HEK293 (cell line): ENCODE data around the gene ZSCAN22.

Experiments used
- CTCF ChIA-PET: fragments of 350-600 bp; formaldehyde crosslinking; extraction: SDS; loops from one replicate; lab custom pipeline; 2021; ENCODE audit warnings: antibody characterized with exemption; lab: Yijun Ruan, JAX
- POLR2A ChIA-PET: fragments of 300-600 bp; formaldehyde crosslinking; extraction: SDS; loops from one replicate; lab custom pipeline; 2020; ENCODE audit warnings: antibody characterized with exemption, inconsistent platforms; lab: Yijun Ruan, JAX
- H3K27ac ChIP-seq: fragments of 200-500 bp; sonication (Bioruptor generic); 2 replicates; pipeline ENCODE4 v1.5.1; 2014; ENCODE audit warnings: low read depth, low read length, control low read depth, inconsistent platforms; ENCODE audit errors: extremely low read depth
- H3K36me3 ChIP-seq, 2 experiments: fragments of 200-500 bp in 1 of 2; sonication (Bioruptor generic) in 1 of 2; 1 replicate in 1 of 2; 2 replicates in 1 of 2; pipeline ENCODE4 v1.5.1; 2014 to 2017; ENCODE audit warnings: inconsistent platforms in 2 of 2, low read length in 2 of 2; ENCODE audit not compliant: control insufficient read depth in 2 of 2, insufficient read depth in 1 of 2
- H3K4me1 ChIP-seq: fragments of 200-500 bp; sonication (Bioruptor generic); 2 replicates; pipeline ENCODE4 v1.5.1; 2014; ENCODE audit warnings: mild to moderate bottlenecking, low read length, inconsistent platforms; ENCODE audit not compliant: control insufficient read depth, insufficient read depth
- H3K4me3 ChIP-seq: 2 replicates; pipeline ENCODE4 v1.5.1; 2011; ENCODE audit warnings: low read depth, mild to moderate bottlenecking, control low read depth, low read length, moderate library complexity
- H3K9me3 ChIP-seq: fragments of 200-500 bp; sonication (Bioruptor generic); 2 replicates; pipeline ENCODE4 v1.5.1; 2014; ENCODE audit warnings: low read depth, low read length, inconsistent platforms; ENCODE audit not compliant: control insufficient read depth, insufficient read depth
- GLI4 ChIP-seq: fragments of 450-650 bp; formaldehyde crosslinking; IDR thresholded peaks from 2 replicates; pipeline ENCODE4 v1.5.1; 2016; ENCODE audit warnings: missing biosample characterization, missing genetic modification characterization
- KLF10 ChIP-seq: fragments of 450-650 bp; IDR thresholded peaks from 2 replicates; pipeline ENCODE4 v1.5.1; 2018; ENCODE audit warnings: missing biosample characterization, mild to moderate bottlenecking, missing genetic modification characterization
- KLF16 ChIP-seq: fragments of 450-650 bp; formaldehyde crosslinking; IDR thresholded peaks from 2 replicates; pipeline ENCODE4 v1.5.1; 2017; ENCODE audit warnings: missing biosample characterization, missing genetic modification characterization
- KLF7 ChIP-seq: fragments of 450-650 bp; formaldehyde crosslinking; IDR thresholded peaks from 2 replicates; pipeline ENCODE4 v1.5.1; 2016; ENCODE audit warnings: missing biosample characterization, missing genetic modification characterization, borderline replicate concordance
- MZF1 ChIP-seq: fragments of 450-650 bp; formaldehyde crosslinking; IDR thresholded peaks from 2 replicates; pipeline ENCODE4 v1.5.1; 2017; ENCODE audit warnings: missing biosample characterization, missing genetic modification characterization, borderline replicate concordance
- REPIN1 ChIP-seq: fragments of 450-650 bp; formaldehyde crosslinking; IDR thresholded peaks from 2 replicates; pipeline ENCODE4 v1.5.1; 2017; ENCODE audit warnings: missing biosample characterization, missing genetic modification characterization, low read depth
- SP2 ChIP-seq: fragments of 450-650 bp; formaldehyde crosslinking; IDR thresholded peaks from 2 replicates; pipeline ENCODE4 v1.5.1; 2016; ENCODE audit warnings: missing biosample characterization, missing genetic modification characterization
- WT1 ChIP-seq: fragments of 450-650 bp; formaldehyde crosslinking; IDR thresholded peaks from 2 replicates; pipeline ENCODE4 v1.5.1; 2016; ENCODE audit warnings: missing biosample characterization, missing genetic modification characterization
- ZFP41 ChIP-seq: fragments of 450-650 bp; formaldehyde crosslinking; IDR thresholded peaks from 2 replicates; pipeline ENCODE4 v1.5.1; 2016; ENCODE audit warnings: missing biosample characterization, missing genetic modification characterization, borderline replicate concordance
- ZNF114 ChIP-seq: fragments of 450-650 bp; formaldehyde crosslinking; IDR thresholded peaks from 2 replicates; pipeline ENCODE4 v1.5.0; 2017; ENCODE audit warnings: missing biosample characterization, missing genetic modification characterization
- ZNF133 ChIP-seq: fragments of 450-650 bp; formaldehyde crosslinking; IDR thresholded peaks from 2 replicates; pipeline ENCODE4 v1.5.1; 2016; ENCODE audit warnings: missing biosample characterization, missing genetic modification characterization
- ZNF211 ChIP-seq: fragments of 450-650 bp; formaldehyde crosslinking; IDR thresholded peaks from 2 replicates; pipeline ENCODE4 v1.5.1; 2016; ENCODE audit warnings: low read depth, missing biosample characterization, missing genetic modification characterization
- ZNF24 ChIP-seq: fragments of 450-650 bp; formaldehyde crosslinking; IDR thresholded peaks from 2 replicates; pipeline ENCODE4 v1.5.1; 2016; ENCODE audit warnings: missing biosample characterization, missing genetic modification characterization
- ZNF324 ChIP-seq: fragments of 450-650 bp; formaldehyde crosslinking; IDR thresholded peaks from 2 replicates; pipeline ENCODE4 v1.5.1; 2016; ENCODE audit warnings: missing biosample characterization, missing genetic modification characterization
- ZNF350 ChIP-seq: fragments of 450-650 bp; formaldehyde crosslinking; IDR thresholded peaks from 2 replicates; pipeline ENCODE4 v1.5.0; 2017; ENCODE audit warnings: missing biosample characterization, mild to moderate bottlenecking, missing genetic modification characterization
- ZNF433 ChIP-seq: fragments of 450-650 bp; formaldehyde crosslinking; IDR thresholded peaks from 2 replicates; pipeline ENCODE4 v1.5.1; 2016; ENCODE audit warnings: missing biosample characterization, missing genetic modification characterization, low read depth
- ZNF510 ChIP-seq: fragments of 450-650 bp; formaldehyde crosslinking; IDR thresholded peaks from 2 replicates; pipeline ENCODE4 v1.5.1; 2018; ENCODE audit warnings: mild to moderate bottlenecking, missing genetic modification characterization, missing biosample characterization; ENCODE audit not compliant: insufficient replicate concordance
- ZNF548 ChIP-seq: fragments of 450-650 bp; formaldehyde crosslinking; IDR thresholded peaks from 2 replicates; pipeline ENCODE4 v1.5.1; 2016; ENCODE audit warnings: missing biosample characterization, missing genetic modification characterization
- ZNF585B ChIP-seq: fragments of 450-650 bp; formaldehyde crosslinking; IDR thresholded peaks from 2 replicates; pipeline ENCODE4 v1.5.1; 2016; ENCODE audit warnings: missing biosample characterization, missing genetic modification characterization
- ZNF624 ChIP-seq: fragments of 450-650 bp; formaldehyde crosslinking; IDR thresholded peaks from 2 replicates; pipeline ENCODE4 v1.5.1; 2017; ENCODE audit warnings: missing biosample characterization, missing genetic modification characterization
- ZNF76 ChIP-seq: fragments of 450-650 bp; formaldehyde crosslinking; IDR thresholded peaks from 2 replicates; pipeline ENCODE4; 2016; ENCODE audit warnings: low read depth, missing biosample characterization, missing genetic modification characterization, borderline replicate concordance
- ZNF843 ChIP-seq: fragments of 450-650 bp; formaldehyde crosslinking; IDR thresholded peaks from 2 replicates; pipeline ENCODE4 v1.5.1; 2016; ENCODE audit warnings: missing biosample characterization, missing genetic modification characterization
- ZXDB ChIP-seq: fragments of 450-650 bp; formaldehyde crosslinking; IDR thresholded peaks from 2 replicates; pipeline ENCODE4 v1.5.1; 2016; ENCODE audit warnings: missing biosample characterization, missing genetic modification characterization
- TF ChIP-seq, protein P1 (sequence below): fragments of 450-650 bp; formaldehyde crosslinking; IDR thresholded peaks from 2 replicates; pipeline ENCODE4 v1.5.1; 2016; ENCODE audit warnings: missing biosample characterization, missing genetic modification characterization
- TF ChIP-seq, protein P2 (sequence below): fragments of 450-650 bp; formaldehyde crosslinking; IDR thresholded peaks from 2 replicates; pipeline ENCODE4 v1.5.1; 2016; ENCODE audit warnings: missing biosample characterization, missing genetic modification characterization
- TF ChIP-seq, protein P3 (sequence below): fragments of 450-650 bp; formaldehyde crosslinking; IDR thresholded peaks from 2 replicates; pipeline ENCODE4 v1.5.1; 2016; ENCODE audit warnings: missing biosample characterization, missing genetic modification characterization
- TF ChIP-seq, protein P4 (sequence below): fragments of 450-650 bp; IDR thresholded peaks from 2 replicates; pipeline ENCODE4 v1.5.1; 2018; ENCODE audit warnings: missing biosample characterization, missing genetic modification characterization
- TF ChIP-seq, protein P5 (sequence below): fragments of 450-650 bp; formaldehyde crosslinking; IDR thresholded peaks from 2 replicates; pipeline ENCODE4 v1.5.1; 2016; ENCODE audit warnings: missing biosample characterization, missing genetic modification characterization
- TF ChIP-seq, protein P6 (sequence below): fragments of 450-650 bp; formaldehyde crosslinking; IDR thresholded peaks from 2 replicates; pipeline ENCODE4 v1.5.1; 2016; ENCODE audit warnings: missing biosample characterization, missing genetic modification characterization

The ZSCAN22 gene

DNA sequence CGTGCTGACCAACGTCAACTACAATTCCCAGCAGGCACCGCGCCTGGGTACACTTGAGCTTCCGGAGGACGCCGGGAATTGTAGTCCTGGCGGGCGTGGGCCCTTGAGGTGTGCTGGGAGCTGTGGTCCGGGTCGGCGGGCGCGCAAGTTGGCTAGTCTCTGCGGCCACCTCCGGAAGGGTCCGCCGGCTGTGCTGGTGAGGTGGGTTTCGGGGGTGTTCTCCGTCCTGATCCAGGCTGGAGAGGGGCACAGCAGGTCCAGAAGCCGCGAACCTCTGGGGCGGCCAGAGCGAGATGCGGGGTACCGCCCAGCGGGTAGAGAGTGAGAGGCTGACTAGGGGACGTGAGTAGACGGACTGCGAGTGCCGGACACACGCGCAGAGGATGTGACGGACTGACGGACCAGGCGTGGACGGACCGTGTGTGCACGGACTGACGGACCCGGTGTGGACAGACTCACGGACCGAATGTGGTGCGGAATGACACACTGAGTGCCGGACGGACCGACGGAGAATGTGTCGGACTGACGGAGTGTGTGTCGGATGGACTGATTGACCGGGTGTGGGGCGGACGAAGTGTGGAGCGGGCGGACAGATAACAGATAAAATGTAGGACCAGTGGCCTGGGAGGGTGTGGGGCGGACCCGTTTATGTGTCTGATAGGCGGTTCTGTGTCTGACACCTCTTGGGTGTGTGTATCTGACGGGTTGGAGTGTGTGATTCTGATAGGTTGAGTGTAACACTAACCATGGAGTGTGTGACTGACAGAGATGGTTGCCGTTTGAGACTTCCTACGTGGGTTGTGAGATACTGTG lies at the start of gene ZSCAN22:
ZSCAN22 (plus strand) TSS at position 81 of the 813 bp plus-strand sequence. CDS start 7,809 bp downstream, outside the sequence.
- Histone ChIP-seq H3K9me3 (no peaks in the 10 kb centered on the region), H3K4me3 (peak within 1 kb of the TSS; percentile 98), H3K27ac (peak within 1 kb of the TSS; percentile 67; the same call in 1 of the 2 replicates), H3K36me3 (peaks cover 0 to 10% of the 10 kb centered on the region in 2 experiments; a peak in 2 of 3 replicates), H3K4me1 (peaks cover 3% of the 10 kb centered on the region; the same call in 1 of the 2 replicates)
- ChIA-PET POLR2A (interaction anchor here (0.6 to 2.1 kb wide), 20 partner anchors 9 to 249 kb away, joined by 3 to 38 read pairs (median 6); partner anchors contain the start of genes ERVK3-1, RPS5, TRIM28 and ZBTB45), CTCF (interaction anchor here (0.7 to 1.5 kb wide), 3 partner anchors 20 to 109 kb away, joined by 3 to 4 read pairs (median 3); no protein-coding TSS in a partner anchor)
- TF ChIP-seq ZNF324 (tag by site-specific recombination) = peak; percentile 94
- TF ChIP-seq ZFP41 = peak; percentile 38; the same call in 1 of the 2 replicates
- TF ChIP-seq, protein P1, sequence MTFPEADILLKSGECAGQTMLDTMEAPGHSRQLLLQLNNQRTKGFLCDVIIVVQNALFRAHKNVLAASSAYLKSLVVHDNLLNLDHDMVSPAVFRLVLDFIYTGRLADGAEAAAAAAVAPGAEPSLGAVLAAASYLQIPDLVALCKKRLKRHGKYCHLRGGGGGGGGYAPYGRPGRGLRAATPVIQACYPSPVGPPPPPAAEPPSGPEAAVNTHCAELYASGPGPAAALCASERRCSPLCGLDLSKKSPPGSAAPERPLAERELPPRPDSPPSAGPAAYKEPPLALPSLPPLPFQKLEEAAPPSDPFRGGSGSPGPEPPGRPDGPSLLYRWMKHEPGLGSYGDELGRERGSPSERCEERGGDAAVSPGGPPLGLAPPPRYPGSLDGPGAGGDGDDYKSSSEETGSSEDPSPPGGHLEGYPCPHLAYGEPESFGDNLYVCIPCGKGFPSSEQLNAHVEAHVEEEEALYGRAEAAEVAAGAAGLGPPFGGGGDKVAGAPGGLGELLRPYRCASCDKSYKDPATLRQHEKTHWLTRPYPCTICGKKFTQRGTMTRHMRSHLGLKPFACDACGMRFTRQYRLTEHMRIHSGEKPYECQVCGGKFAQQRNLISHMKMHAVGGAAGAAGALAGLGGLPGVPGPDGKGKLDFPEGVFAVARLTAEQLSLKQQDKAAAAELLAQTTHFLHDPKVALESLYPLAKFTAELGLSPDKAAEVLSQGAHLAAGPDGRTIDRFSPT (tag by site-specific recombination) = peak; percentile 84
- TF ChIP-seq ZNF350 (tag by site-specific recombination) = no peak
- TF ChIP-seq ZNF133 (tag by site-specific recombination) = peak; percentile 50; the same call in 1 of the 2 replicates
- TF ChIP-seq REPIN1 (tag by site-specific recombination) = peak; percentile 98
- TF ChIP-seq ZNF585B (tag by site-specific recombination) = no peak; the same call in 1 of the 2 replicates
- peak; percentile 76 for TF ChIP-seq SP2 (tag by site-specific recombination)
- no peak for TF ChIP-seq ZNF510
- TF ChIP-seq MZF1 (tag by site-specific recombination) = peak; percentile 77
- no peak for TF ChIP-seq KLF10 (tag by site-specific recombination)
- no peak for TF ChIP-seq WT1 (tag by site-specific recombination)
- no peak for TF ChIP-seq ZNF548 (tag by site-specific recombination)
- peak; percentile 68 for TF ChIP-seq ZNF843 (tag by site-specific recombination)
- TF ChIP-seq ZNF433 = no peak
- TF ChIP-seq ZXDB (tag by site-specific recombination) = peak; percentile 98
- TF ChIP-seq, protein P2, sequence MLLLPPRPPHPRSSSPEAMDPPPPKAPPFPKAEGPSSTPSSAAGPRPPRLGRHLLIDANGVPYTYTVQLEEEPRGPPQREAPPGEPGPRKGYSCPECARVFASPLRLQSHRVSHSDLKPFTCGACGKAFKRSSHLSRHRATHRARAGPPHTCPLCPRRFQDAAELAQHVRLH = peak; percentile 93
- TF ChIP-seq, protein P3, sequence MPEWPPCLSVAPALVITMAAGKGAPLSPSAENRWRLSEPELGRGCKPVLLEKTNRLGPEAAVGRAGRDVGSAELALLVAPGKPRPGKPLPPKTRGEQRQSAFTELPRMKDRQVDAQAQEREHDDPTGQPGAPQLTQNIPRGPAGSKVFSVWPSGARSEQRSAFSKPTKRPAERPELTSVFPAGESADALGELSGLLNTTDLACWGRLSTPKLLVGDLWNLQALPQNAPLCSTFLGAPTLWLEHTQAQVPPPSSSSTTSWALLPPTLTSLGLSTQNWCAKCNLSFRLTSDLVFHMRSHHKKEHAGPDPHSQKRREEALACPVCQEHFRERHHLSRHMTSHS (tag by site-specific recombination) = no peak
- TF ChIP-seq GLI4 (tag by site-specific recombination) = peak; percentile 93
- peak; percentile 88 for TF ChIP-seq ZNF24
- no peak for TF ChIP-seq ZNF624 (tag by site-specific recombination)
- peak; percentile 92; the same call in 1 of the 2 replicates for TF ChIP-seq KLF7 (tag by site-specific recombination)
- TF ChIP-seq, protein P4, sequence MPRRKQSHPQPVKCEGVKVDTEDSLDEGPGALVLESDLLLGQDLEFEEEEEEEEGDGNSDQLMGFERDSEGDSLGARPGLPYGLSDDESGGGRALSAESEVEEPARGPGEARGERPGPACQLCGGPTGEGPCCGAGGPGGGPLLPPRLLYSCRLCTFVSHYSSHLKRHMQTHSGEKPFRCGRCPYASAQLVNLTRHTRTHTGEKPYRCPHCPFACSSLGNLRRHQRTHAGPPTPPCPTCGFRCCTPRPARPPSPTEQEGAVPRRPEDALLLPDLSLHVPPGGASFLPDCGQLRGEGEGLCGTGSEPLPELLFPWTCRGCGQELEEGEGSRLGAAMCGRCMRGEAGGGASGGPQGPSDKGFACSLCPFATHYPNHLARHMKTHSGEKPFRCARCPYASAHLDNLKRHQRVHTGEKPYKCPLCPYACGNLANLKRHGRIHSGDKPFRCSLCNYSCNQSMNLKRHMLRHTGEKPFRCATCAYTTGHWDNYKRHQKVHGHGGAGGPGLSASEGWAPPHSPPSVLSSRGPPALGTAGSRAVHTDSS (tag by site-specific recombination) = no peak
- TF ChIP-seq ZNF114 (tag by site-specific recombination) = no peak
- TF ChIP-seq, protein P5, sequence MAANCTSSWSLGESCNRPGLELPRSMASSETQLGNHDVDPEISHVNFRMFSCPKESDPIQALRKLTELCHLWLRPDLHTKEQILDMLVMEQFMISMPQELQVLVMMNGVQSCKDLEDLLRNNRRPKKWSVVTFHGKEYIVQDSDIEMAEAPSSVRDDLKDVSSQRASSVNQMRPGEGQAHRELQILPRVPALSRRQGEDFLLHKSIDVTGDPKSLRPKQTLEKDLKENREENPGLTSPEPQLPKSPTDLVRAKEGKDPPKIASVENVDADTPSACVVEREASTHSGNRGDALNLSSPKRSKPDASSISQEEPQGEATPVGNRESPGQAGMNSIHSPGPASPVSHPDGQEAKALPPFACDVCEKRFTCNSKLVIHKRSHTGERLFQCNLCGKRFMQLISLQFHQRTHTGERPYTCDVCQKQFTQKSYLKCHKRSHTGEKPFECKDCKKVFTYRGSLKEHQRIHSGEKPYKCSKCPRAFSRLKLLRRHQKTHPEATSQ (tag by site-specific recombination) = peak; percentile 90; the same call in 1 of the 2 replicates
- TF ChIP-seq, protein P6, sequence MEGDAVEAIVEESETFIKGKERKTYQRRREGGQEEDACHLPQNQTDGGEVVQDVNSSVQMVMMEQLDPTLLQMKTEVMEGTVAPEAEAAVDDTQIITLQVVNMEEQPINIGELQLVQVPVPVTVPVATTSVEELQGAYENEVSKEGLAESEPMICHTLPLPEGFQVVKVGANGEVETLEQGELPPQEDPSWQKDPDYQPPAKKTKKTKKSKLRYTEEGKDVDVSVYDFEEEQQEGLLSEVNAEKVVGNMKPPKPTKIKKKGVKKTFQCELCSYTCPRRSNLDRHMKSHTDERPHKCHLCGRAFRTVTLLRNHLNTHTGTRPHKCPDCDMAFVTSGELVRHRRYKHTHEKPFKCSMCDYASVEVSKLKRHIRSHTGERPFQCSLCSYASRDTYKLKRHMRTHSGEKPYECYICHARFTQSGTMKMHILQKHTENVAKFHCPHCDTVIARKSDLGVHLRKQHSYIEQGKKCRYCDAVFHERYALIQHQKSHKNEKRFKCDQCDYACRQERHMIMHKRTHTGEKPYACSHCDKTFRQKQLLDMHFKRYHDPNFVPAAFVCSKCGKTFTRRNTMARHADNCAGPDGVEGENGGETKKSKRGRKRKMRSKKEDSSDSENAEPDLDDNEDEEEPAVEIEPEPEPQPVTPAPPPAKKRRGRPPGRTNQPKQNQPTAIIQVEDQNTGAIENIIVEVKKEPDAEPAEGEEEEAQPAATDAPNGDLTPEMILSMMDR = peak; percentile 70
- peak; percentile 99 for TF ChIP-seq KLF16
- TF ChIP-seq ZNF211 (tag by site-specific recombination) = no peak
- TF ChIP-seq ZNF76 (tag by site-specific recombination) = peak; percentile 99
